ENCODE measurements around the gene SAMD4B.
"Not testable (repeated sequence)": the region's sequence is repeated elsewhere in the genome, so short reads cannot be mapped to it uniquely, and the experiment has no call there.

Gene SAMD4B

DNA sequence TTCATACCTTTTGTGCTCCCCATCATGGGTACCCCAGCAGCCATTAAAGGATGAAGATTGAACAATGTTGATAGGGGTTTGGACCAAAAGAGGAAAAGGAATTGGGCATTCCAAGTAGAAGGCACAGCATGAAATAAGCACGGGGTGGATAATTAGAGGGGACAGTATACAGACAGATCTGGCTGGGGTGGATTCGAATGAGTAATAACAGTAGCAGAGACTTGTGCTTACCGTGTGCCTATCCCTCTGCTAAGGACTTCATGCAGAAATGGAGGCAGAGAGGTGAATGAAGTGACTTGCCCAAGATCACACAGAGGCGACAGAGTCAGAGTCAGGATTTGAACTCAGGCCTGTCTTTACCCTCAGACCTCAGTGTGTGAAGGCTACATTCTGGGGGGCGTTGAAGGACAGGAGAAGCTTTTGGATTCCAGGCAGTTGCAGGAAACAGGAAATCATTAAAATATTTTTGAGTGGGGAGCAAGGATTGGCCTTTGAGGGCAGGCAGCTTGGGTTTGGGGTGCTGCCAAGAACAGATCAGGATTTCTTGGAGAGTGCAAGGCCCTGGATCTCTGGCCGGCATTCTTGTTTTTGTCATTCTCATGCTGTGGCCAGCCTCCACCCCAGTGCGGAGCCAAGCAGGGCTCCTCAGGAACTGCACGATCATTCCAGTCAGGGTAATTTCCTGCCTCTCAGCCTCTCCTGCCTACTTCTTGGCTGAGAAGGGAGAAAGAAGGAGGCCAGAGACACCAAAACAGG is 30.0 kb downstream of the SAMD4B start:
- no peak for DNase-seq

DNA sequence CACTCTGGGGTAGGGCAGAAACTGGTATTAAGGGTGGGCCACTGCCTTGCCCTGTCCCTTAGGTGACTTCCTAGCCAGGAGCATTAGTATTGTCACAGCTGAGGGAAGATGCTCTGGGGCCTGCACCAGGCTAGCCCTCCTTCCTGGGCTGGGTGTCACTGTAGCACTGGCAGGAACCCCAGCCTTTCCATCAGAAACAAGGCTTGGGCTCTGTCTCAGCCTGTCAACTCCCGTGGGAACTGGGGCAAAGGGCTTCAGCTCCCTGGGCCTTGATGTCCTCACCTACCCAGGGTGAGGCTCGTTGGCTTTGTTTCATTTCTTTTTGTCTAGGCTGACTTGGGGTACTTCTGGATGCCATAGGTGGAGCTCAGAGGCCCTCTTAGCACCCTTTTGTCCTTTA is 30.7 kb downstream of the SAMD4B start:
- DNase-seq, result no peak

DNA sequence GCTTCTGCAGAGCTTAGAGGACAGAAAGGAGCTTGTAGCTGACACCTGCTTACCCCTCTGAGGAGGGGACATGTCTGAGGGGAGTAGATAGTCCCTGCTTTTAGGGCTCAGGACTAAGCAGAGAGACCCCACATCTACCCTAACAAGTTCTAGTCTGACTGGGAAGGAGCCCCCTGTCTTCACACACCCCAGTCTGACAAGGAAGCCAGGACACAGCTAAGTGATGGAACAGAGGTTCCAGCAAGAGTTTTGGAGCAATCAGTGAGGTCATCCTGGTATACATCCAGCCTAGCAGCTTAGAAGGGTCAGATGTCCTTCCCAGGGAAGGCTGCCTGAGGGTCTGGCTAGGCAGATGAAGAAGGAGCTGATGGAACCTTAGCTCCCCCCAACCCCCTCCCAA is 33.7 kb downstream of the SAMD4B start:
- no peak for DNase-seq

GRCh38 chr19:39377373-39378362 is 35.4 kb downstream of the SAMD4B start:
- DNase-seq, result no peak

DNA sequence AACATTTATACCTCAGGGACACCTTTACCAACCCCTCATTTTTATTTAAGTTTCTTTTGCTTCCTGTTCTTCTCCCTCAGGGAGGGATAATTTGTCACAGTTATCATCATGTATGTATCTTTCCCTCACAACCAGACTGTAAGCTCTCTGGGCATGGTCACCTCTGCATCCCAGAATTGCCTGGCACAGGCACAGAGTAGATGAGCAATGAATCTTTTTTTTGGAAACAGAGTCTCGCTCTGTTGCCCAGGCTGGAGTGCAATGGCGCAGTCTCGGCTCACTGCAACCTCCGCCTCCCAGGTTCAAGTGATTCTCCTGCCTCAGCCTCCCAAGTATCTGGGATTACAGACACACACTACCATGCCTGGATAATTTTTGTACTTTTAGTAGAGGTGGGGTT is 37.1 kb downstream of the SAMD4B start:
- DNase-seq, result not testable (repeated sequence)

DNA sequence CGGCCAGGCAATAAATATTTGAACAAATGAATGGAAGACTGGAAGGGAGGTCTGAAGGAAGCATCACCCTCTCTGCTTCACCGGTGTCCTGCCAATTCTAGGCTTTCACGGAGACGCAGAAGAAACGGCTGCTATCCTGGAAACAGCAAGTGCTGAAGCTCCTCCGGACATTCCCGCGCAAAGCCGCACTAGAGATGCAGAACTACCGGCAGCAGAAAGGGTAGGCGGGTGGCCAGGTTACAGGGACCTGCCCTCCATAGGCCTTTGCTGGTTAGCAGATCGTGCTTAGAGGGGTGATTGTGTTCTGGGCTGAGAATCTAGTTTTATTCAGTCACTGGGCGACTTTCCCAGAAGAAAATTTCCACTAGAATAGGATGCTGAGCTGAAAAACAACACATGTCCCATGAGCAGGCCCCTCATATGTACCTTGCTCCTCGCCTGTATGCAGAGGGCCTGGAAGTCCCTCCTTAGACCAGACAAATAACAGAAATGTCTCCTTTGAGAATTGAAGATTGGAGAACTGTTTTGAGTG is 37.7 kb downstream of the SAMD4B start:
- no peak for DNase-seq

- DNase-seq, result no peak
Measured at GRCh38 chr19:39380521-39381502, 38.6 kb downstream of the SAMD4B start.

GRCh38 chr19:39381910-39382611 is 39.8 kb downstream of the SAMD4B start:
- DNase-seq, result no peak

DNA sequence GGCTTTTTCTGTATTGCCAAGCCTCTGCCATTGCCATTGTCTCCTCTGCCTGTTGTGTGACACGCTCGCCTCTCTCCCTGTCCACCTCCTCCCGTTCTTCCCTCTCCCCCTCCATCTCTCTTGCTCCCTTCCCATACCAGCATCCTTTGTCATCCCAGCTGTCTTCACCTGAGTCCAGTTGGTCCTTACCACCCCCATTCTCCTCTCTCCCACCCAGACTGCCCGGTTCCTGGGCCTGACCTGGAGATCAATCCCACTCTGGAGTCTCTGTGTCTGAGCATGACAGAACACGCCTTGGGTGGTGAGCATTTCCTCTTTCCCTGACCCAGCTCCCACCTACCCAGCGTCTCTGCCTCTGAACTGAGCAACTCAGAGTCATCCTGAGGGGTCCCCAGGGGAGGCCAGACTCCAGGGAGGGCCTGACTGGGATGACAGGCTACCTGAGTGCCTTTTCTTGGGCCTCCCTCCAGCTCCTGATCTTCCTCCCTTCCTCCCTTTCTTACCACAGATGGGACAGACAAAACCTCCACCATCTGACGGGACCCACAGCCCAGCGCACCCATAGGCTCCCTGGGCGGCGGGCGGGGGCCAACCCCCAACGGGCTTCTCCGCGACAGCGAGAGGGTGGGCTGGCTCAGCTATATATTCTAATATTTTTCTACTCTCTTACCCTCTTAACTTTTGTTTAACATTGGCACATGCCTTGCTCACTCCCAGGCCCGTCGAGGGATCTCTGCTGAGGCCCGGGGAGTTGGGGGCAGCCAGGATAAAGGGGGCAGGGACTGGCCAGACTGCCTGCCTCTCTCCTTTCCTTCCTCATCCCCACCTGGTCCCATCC is 41.0 kb downstream of the SAMD4B start:
- DNase-seq, result no peak

- no peak for DNase-seq
Measured at GRCh38 chr19:39384839-39385568, 42.8 kb downstream of the SAMD4B start.

DNA sequence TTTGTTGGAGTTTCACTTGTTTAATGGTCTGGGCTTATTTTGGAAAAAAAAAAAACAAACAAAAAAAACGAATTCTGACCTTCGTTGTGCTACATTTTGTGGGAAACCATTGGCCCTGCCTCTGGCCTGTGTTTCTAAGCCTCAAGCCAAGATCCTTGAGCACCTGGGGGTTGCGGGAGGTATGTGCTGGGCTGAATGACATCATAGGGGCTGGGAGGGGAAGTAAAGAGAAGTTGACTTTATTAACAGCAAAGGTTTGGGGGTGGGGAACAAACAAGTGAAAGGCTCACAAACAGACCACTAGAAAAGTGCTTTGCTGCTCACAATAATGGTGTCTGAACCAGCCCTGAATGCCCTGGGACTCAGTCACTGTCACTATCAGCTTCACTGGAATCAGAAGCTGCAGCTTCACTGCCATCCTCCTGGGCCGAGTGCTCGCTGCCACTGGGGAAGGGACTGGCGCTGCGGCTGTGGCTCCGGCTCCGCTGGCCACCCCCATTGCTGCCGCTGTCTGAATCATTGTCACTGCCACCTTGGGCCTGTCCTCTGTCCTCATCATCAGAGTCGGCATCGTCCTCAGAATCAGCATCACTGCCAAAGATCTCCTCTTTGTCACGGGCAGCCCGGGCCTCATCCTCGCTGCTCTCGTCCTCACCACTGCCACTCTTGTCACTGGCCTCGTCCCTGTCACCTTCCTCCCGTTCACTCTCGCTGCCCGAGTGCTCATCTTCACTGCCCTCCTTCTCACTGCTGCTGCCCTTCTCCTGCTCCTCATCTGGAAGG is 43.6 kb downstream of the SAMD4B start:
- no peak for DNase-seq

GRCh38 chr19:39386557-39386956 is 44.3 kb downstream of the SAMD4B start:
- DNase-seq, result no peak

DNA sequence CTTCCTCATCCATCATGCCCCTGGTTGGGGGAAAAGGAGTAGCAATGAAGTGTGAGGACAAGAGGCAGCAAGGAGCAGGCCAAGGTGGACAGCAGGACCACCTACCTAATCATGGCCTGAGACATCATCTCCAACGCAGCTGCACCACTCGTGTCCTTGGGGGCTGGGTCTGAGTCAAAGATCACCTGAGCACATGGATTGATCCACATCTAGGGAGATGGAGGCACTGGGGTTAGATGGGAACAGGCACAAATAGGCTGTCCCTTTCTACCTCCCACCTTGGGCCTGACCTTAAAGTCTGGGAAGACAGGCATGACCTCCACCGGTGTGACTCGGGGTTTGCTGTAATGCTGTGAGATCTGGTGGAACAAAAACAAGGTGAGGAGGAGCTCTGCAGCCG is 46.4 kb downstream of the SAMD4B start:
- no peak for DNase-seq

DNA sequence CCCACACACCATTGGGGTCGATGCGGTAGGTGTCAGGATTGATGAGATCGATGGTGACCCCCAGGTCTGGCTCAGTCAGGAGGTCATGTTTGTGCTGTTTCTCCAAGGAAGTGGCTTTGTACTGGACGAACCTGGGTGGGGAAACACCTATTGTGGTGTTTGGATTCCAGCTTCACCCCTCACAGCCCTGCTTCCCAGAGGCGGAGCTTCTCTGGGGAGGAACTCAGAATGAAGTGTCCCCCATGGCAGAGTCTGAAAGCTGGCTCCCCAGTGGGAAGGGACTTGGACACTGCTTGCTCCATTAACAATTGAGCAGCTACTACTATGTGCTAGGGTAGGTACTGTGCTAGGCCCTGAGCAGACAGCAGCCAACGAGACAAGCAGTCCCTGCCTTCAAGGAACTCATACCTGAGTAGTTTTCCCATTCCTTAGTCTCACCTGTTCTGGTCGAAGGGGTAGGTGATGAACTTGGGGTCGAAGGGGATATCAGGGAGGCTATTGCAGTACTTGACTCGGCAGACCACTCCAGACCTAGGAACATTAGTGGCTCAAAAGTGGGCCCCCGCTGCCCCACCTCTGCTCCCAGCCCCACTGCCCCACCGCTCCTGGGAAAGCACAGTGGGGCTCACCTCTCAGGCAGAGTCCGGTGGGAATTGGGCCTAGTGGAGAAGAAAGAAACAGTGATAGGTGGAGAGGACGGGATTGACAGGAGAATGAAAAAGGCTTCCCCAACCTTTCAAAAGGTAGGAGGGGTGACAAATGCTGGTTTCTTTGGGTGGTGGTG is 47.6 kb downstream of the SAMD4B start:
- no peak for DNase-seq

DNA sequence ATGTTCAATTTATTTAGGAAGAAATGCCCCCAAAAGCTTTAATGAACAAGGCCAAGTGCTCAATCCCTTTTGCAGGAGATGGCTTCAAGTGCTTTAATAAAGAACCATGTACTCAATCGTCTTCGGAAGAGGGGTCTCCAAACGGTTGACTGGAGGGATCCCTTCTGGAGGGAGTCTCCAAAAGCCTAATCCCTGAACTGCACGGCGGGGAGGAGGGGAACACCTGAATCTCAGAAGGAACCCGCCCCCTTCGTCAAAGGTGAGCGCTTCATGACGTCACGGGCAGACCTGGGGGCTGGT is 48.2 kb downstream of the SAMD4B start:
- peak in 1 of 2 experiments; percentile 31 for DNase-seq

DNA sequence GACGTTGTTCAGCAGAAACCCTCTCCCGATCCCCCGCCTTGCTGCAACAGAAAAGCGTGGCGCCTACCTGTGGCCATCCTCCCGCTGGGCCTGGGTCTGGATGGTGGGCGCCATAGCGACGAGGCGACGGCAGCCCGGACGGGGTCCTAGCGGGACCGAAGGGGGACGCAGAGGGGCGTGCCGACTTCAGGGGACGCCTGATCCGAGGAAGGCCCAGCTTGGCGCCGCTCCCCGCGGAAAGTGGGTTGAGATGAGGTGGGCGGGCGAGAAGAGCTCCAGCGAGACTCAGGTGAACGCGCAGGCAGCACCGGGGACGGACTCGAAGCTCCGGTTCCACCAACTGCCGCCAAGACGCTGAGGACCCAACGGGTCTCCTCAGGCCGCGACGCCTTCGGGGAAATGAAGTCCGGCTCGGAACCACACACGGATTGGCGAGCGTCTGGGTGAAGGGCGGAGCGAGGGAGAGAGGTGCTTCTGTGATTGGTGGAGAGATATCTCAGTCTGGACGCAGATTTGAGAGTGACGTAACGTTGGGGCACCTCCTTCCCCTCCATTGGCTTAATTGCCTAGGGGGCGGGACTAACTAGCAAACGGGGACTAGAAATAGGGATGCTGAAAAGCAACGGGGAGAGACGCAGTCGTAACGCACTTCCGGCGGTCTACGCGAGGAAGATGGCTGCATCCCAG is 48.7 kb downstream of the SAMD4B start, which contains the start of the genes MED29 and PAF1:
Gene MED29 (plus strand): TSS at position 628 of the 687 bp plus-strand sequence. CDS start 45 bp downstream, at position 673.
Gene PAF1 (minus strand): TSS at position 356 of the 687 bp plus-strand sequence. CDS start 242 bp downstream, at position 114.
- peak; percentile 98 to 99 for DNase-seq
